HL-60 (cell line): ENCODE data around the gene SMG5.

Experiments used
- CTCF ChIP-seq: IDR thresholded peaks from one replicate; pipeline ENCODE4 v1.5.1; 2011; ENCODE audit warnings: low read length, control low read depth, inconsistent platforms; ENCODE audit not compliant: insufficient read depth
- POLR2AphosphoS5 ChIP-seq: IDR thresholded peaks from 2 replicates; pipeline ENCODE4 v1.6.1; 2012; ENCODE audit warnings: low read depth

DNA sequence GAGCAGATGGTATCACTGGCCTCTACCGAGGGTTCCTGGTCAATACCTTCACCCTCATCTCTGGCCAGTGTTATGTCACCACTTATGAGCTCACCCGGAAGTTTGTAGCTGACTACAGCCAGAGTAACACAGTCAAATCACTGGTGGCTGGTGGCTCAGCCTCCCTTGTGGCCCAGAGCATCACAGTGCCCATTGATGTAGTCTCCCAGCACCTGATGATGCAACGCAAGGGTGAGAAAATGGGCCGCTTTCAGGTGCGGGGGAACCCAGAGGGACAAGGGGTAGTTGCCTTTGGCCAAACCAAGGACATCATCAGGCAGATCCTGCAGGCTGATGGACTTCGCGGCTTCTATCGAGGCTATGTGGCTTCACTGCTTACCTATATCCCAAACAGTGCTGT lies 82.6 kb downstream of the SMG5 start:
- TF ChIP-seq CTCF: no peak
- TF ChIP-seq POLR2AphosphoS5: no peak
